AG09309 (cell line): ENCODE data around the gene NAA25.

ENCODE experiments used
- DNase-seq: peaks from one replicate; pipeline ENCODE4 v3.0.0-alpha.2; 2010; ENCODE audit warnings: low read depth
- H3K4me3 ChIP-seq: 2 replicates; pipeline ENCODE4 v1.5.1; 2011; ENCODE audit warnings: mild to moderate bottlenecking, low read depth, low read length, moderate library complexity; ENCODE audit not compliant: control insufficient read depth
- CTCF ChIP-seq: IDR thresholded peaks from 2 replicates; pipeline ENCODE4 v1.5.1; 2011; ENCODE audit warnings: mild to moderate bottlenecking, low read depth, low read length, inconsistent platforms; ENCODE audit not compliant: insufficient read depth, control insufficient read depth; ENCODE audit errors: missing control alignments

NAA25 gene

DNA sequence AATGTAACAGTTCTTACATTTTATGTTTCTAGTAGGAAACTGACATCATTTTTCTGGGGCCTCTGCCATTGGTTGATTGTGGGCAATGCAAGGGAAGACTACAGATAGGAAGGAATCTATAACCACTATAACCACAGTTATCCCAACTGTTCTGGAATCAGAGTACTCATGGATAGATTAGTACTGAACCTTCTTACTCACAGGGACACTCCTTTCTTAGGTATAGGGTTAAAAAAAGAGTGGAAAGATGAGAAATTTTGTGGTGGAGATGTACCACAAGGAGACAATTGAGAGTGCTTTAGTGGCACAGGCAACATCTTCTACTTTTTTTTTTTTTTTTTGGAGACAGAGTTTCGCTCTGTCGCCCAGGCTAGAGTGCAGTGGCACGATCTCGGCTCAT lies 116.6 kb downstream of the NAA25 start:
- H3K4me3 ChIP-seq: no peak overlapping the region
- no peak for TF ChIP-seq CTCF
- no peak for DNase-seq

- no peak overlapping the region for H3K4me3 ChIP-seq
- no peak for DNase-seq
- TF ChIP-seq CTCF: no peak
These were observed 117.0 kb downstream of the NAA25 start for GRCh38 chr12:111991535-111991934.

- DNase-seq: no peak
- no peak for TF ChIP-seq CTCF
- H3K4me3 ChIP-seq: no peak overlapping the region
These were observed 123.8 kb downstream of the NAA25 start for GRCh38 chr12:111984820-111985219.

GRCh38 chr12:111981987-111982386 lies 126.6 kb downstream of the NAA25 start:
- no peak for DNase-seq
- TF ChIP-seq CTCF: no peak
- no peak overlapping the region for H3K4me3 ChIP-seq

GRCh38 chr12:111980598-111980997 lies 128.0 kb downstream of the NAA25 start:
- DNase-seq: no peak
- H3K4me3 ChIP-seq: no peak overlapping the region
- no peak for TF ChIP-seq CTCF

- TF ChIP-seq CTCF: no peak
- no peak overlapping the region for H3K4me3 ChIP-seq
- no peak for DNase-seq
These were observed 130.0 kb downstream of the NAA25 start for GRCh38 chr12:111978545-111978944.

- no peak for DNase-seq
- no peak for TF ChIP-seq CTCF
- H3K4me3 ChIP-seq: no peak overlapping the region
These were observed 131.7 kb downstream of the NAA25 start for GRCh38 chr12:111976860-111977259.
